HFFc6 (cell line): ENCODE results near the gene C4orf33. TPM values are rescaled to one million over a fixed set of nuclear protein-coding genes. Genes with fewer than 3 reads are reported as not detected.

Experiments
- DNase-seq: peaks from one replicate; pipeline ENCODE4 v3.0.0-alpha.2; 2018
- H3K27ac Mint-ChIP-seq: 2 replicates; pipeline ENCODE4 v1.8.0; 2020; ENCODE audit warnings: mild to moderate bottlenecking, mixed read lengths
- H3K27me3 Mint-ChIP-seq: 2 replicates; pipeline ENCODE4 v1.8.0; 2021; ENCODE audit warnings: mild to moderate bottlenecking, moderate library complexity, mixed read lengths; ENCODE audit not compliant: insufficient read depth
- H3K36me3 Mint-ChIP-seq: 2 replicates; pipeline ENCODE4 v1.8.0; 2021; ENCODE audit warnings: low read depth, mixed read lengths
- H3K4me1 Mint-ChIP-seq: 2 replicates; pipeline ENCODE4 v1.8.0; 2020; ENCODE audit warnings: low read depth, mixed read lengths
- H3K4me3 Mint-ChIP-seq: 2 replicates; pipeline ENCODE4 v1.8.0; 2020; ENCODE audit warnings: mild to moderate bottlenecking, moderate library complexity, mixed read lengths
- H3K9me3 Mint-ChIP-seq: 2 replicates; pipeline ENCODE4 v1.8.0; 2020; ENCODE audit warnings: mild to moderate bottlenecking, mixed read lengths
- CTCF ChIP-seq: fragments of 200-600 bp; sonication (generic); IDR thresholded peaks from 2 replicates; pipeline ENCODE4 v1.5.0; 2021; ENCODE audit warnings: antibody characterized with exemption, mild to moderate bottlenecking
- total RNA-seq, 6 experiments: library from RNA; stranded (reverse); fragmentation: NEBNext Ultra II Directional; extraction: Animal tissue kit (Norgen Biotek cat#: 25700); gene quantifications; 2 replicates in 1 of 6; 3 replicates in 5 of 6; pipeline ENCODE4 v1.2.3, GENCODE V29; 2021

C4orf33 gene
- total RNA-seq, 6 experiments from 2014 or later = 7.6 to 10.3 (median 8.8) TPM

GRCh38 chr4:129143359-129143758 is 47.4 kb downstream of the C4orf33 start:
- no peaks in the 10 kb centered on the region for H3K9me3 Mint-ChIP-seq
- no peak overlapping the region for H3K27ac Mint-ChIP-seq
- no peaks in the 10 kb centered on the region for H3K36me3 Mint-ChIP-seq
- 0 out of 2 replicates have a peak, but pooled peaks cover 3% of the 10 kb centered on the region for H3K27me3 Mint-ChIP-seq
- no peak for TF ChIP-seq CTCF
- H3K4me1 Mint-ChIP-seq = peaks cover 12% of the 10 kb centered on the region
- DNase-seq = no peak
- no peak overlapping the region for H3K4me3 Mint-ChIP-seq

- Mint-ChIP-seq H3K27ac (no peak overlapping the region), H3K27me3 (peaks cover 4% of the 10 kb centered on the region; the same call in 1 of the 2 replicates), H3K4me3 (peak overlapping the region; percentile 86), H3K36me3 (no peaks in the 10 kb centered on the region), H3K4me1 (peaks cover 12% of the 10 kb centered on the region), H3K9me3 (no peaks in the 10 kb centered on the region)
- DNase-seq = no peak
- TF ChIP-seq CTCF = no peak
Measured at GRCh38 chr4:129144755-129145206, 48.8 kb downstream of the C4orf33 start.

GRCh38 chr4:129145222-129145730 is 49.3 kb downstream of the C4orf33 start:
- Mint-ChIP-seq H3K27me3 (peaks cover 6% of the 10 kb centered on the region; the same call in 1 of the 2 replicates), H3K4me3 (peak overlapping the region; percentile 86), H3K27ac (no peak overlapping the region), H3K4me1 (peaks cover 12% of the 10 kb centered on the region), H3K36me3 (no peaks in the 10 kb centered on the region), H3K9me3 (no peaks in the 10 kb centered on the region)
- no peak for TF ChIP-seq CTCF
- DNase-seq = no peak

GRCh38 chr4:129146639-129147038 is 50.7 kb downstream of the C4orf33 start:
- Mint-ChIP-seq H3K36me3 (no peaks in the 10 kb centered on the region), H3K27me3 (peaks cover 7% of the 10 kb centered on the region; the same call in 1 of the 2 replicates), H3K4me3 (no peak overlapping the region), H3K9me3 (no peaks in the 10 kb centered on the region), H3K4me1 (peaks cover 12% of the 10 kb centered on the region), H3K27ac (no peak overlapping the region)
- DNase-seq = no peak
- no peak for TF ChIP-seq CTCF

- H3K27ac Mint-ChIP-seq = no peak overlapping the region
- no peak for TF ChIP-seq CTCF
- no peaks in the 10 kb centered on the region for H3K36me3 Mint-ChIP-seq
- no peaks in the 10 kb centered on the region for H3K9me3 Mint-ChIP-seq
- DNase-seq = no peak
- peaks cover 7% of the 10 kb centered on the region; the same call in 1 of the 2 replicates for H3K27me3 Mint-ChIP-seq
- H3K4me1 Mint-ChIP-seq = peaks cover 12% of the 10 kb centered on the region
- H3K4me3 Mint-ChIP-seq = no peak overlapping the region
Measured at GRCh38 chr4:129148892-129149291, 52.9 kb downstream of the C4orf33 start.

GRCh38 chr4:129149906-129150305 is 54.0 kb downstream of the C4orf33 start:
- peaks cover 7% of the 10 kb centered on the region for H3K4me1 Mint-ChIP-seq
- TF ChIP-seq CTCF = no peak
- no peaks in the 10 kb centered on the region for H3K36me3 Mint-ChIP-seq
- H3K27ac Mint-ChIP-seq = no peak overlapping the region
- no peak for DNase-seq
- H3K9me3 Mint-ChIP-seq = no peaks in the 10 kb centered on the region
- no peak overlapping the region for H3K4me3 Mint-ChIP-seq
- peaks cover 7% of the 10 kb centered on the region; the same call in 1 of the 2 replicates for H3K27me3 Mint-ChIP-seq
